AG10803 (cell line): ENCODE measurements around the gene TTC3.

Experiments used
- DNase-seq: peaks from one replicate; pipeline ENCODE4 v3.0.0; 2010; ENCODE audit warnings: low read depth
- H3K4me3 ChIP-seq: 2 replicates; pipeline ENCODE4 v1.5.1; 2011; ENCODE audit warnings: mild to moderate bottlenecking, low read length, control low read depth
- TF ChIP-seq, protein P1 (sequence below): conservative IDR thresholded peaks from 2 replicates; pipeline ENCODE4 v1.5.1; 2011; ENCODE audit warnings: mild to moderate bottlenecking, low read length, control low read depth, inconsistent platforms

The TTC3 gene

GRCh38 chr21:37226041-37226920, 153.2 kb downstream of the TTC3 start:
- no peak for DNase-seq
- TF ChIP-seq, protein P1, sequence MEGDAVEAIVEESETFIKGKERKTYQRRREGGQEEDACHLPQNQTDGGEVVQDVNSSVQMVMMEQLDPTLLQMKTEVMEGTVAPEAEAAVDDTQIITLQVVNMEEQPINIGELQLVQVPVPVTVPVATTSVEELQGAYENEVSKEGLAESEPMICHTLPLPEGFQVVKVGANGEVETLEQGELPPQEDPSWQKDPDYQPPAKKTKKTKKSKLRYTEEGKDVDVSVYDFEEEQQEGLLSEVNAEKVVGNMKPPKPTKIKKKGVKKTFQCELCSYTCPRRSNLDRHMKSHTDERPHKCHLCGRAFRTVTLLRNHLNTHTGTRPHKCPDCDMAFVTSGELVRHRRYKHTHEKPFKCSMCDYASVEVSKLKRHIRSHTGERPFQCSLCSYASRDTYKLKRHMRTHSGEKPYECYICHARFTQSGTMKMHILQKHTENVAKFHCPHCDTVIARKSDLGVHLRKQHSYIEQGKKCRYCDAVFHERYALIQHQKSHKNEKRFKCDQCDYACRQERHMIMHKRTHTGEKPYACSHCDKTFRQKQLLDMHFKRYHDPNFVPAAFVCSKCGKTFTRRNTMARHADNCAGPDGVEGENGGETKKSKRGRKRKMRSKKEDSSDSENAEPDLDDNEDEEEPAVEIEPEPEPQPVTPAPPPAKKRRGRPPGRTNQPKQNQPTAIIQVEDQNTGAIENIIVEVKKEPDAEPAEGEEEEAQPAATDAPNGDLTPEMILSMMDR, result no peak
- H3K4me3 ChIP-seq, result no peak overlapping the region

DNA sequence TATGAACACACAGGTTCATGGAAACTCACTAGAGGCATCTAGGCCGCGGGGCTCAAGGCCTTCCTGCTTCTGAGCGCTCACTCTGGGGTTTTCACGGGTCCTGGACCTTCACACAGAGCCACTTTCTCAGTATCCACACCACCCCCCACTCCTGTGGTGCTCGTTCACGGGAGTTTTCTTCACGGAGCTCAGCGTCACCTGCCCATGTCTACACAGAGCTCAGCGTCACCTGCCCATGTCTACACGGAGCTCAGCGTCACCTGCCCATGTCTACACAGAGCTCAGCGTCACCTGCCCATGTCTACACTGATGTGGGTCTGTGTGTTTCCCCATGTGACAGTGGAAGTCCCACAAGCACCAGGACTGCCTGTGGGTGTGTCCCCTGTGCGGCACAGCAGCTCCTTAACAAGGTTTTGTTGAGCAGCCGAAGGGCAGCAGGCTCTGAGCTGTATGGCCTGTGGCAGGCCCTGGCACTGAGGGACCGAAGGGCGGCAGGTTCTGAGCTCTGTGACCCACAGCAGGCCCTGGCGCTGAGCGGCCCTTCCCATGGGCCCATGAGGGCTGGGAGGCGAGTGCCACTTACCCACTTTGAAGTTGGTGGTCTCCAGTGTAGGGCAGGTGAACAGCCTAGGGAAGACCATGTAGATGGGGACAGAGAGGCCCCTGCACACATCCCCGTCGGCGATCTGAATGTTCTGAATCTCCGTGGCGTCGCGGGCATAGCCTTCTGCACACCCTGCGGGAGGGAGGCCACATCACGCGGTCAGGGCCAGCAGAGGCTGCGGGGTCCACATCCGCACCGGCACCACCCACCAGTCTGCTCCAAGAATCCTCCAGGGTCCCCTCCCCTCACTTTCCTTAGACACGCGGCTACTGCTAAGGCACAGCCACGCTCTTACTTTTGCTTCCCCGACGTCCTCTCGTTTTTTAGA, 154.3 kb downstream of the TTC3 start:
- no peak overlapping the region for H3K4me3 ChIP-seq
- TF ChIP-seq, protein P1, result no peak
- DNase-seq, result no peak

DNA sequence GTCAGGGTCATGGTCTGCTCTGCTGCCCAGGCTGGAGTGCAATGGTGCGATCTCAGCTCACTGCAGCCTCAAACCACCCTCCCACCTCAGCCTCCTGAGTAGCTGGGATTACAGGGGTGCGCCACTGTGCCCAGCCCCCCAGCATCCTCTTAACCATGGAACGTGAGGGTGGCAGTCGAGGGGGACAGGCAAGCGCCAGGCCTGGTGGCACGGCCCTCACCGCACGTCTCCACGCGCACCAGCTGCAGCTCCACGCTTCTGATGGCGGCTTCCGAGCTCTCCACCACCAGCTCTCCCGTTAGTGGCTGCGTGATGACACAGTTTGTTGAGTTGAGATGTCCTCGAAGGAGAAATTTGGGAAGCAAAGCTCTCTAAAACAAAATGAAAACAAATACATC, 154.9 kb downstream of the TTC3 start:
- TF ChIP-seq, protein P1, result no peak
- H3K4me3 ChIP-seq, result no peak overlapping the region
- DNase-seq, result no peak

DNA sequence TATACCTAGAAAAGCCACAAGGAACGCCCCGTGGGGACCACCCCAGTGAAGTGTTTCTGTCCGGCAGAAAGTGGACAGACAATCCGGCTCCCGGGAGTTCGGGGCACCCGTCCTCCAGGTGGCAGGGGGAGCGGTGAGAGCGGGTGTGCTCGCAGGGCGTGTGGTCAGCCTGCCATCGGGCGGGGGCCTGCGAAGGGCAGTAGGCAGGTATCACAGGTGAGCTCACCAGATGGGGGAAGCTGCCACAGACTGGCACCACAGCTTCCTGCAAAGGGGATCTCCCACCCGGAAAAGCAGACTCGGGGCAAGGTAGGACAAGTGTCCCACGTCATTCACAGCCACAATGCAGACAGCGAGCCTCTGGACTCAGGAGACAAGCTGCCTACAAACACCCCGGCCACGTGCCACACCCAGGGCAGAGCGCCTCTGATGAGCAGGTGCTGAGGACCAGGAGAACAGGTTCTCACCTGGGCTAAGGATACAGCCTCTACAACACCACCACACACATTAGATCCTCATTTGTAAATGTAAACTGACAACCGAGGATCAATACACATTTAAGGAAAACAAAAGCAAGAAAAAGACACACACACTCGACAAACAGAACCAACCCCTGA, 157.7 kb downstream of the TTC3 start:
- DNase-seq, result no peak
- TF ChIP-seq, protein P1, result no peak
- H3K4me3 ChIP-seq, result no peak overlapping the region

GRCh38 chr21:37231249-37231645, 158.2 kb downstream of the TTC3 start:
- H3K4me3 ChIP-seq, result no peak overlapping the region
- DNase-seq, result no peak
- TF ChIP-seq, protein P1, result no peak

- TF ChIP-seq, protein P1, result no peak
- DNase-seq, result no peak
- H3K4me3 ChIP-seq, result no peak overlapping the region
Observed at GRCh38 chr21:37231671-37232070, 158.6 kb downstream of the TTC3 start.
